ENCODE results near the gene SHISAL2B.
"Not testable (repeated sequence)": the region's sequence is repeated elsewhere in the genome, so short reads cannot be mapped to it uniquely, and the experiment has no call there.

SHISAL2B gene

GRCh38 chr5:64700765-64701164 is 10.5 kb downstream of the SHISAL2B start:
- no peaks in the 10 kb centered on the region for H3K4me1 ChIP-seq (ENCODE audit: insufficient read depth, poor library complexity, severe bottlenecking)
- peaks cover 5% of the 10 kb centered on the region for H3K9me3 ChIP-seq (ENCODE audit: severe bottlenecking)
- no peak overlapping the region for H3K4me3 ChIP-seq (ENCODE audit: severe bottlenecking)
- no peak overlapping the region for H3K27ac ChIP-seq (ENCODE audit: poor library complexity, severe bottlenecking)
- ATAC-seq (ENCODE audit: low read depth) (no peak), DNase-seq (ENCODE audit: low spot score) (no peak)
- no peaks in the 10 kb centered on the region for H3K36me3 ChIP-seq (ENCODE audit: low read depth)
- no peaks in the 10 kb centered on the region for H3K27me3 ChIP-seq (ENCODE audit: insufficient read depth, poor library complexity, severe bottlenecking)
- no peak for TF ChIP-seq CTCF (IDR thresholded peaks at IDR 0.05; ENCODE audit: poor library complexity, severe bottlenecking)

- ATAC-seq (ENCODE audit: low read depth); H3K27ac ChIP-seq (ENCODE audit: poor library complexity, severe bottlenecking): not testable (repeated sequence)
Observed at GRCh38 chr5:64706074-64706473, 15.8 kb downstream of the SHISAL2B start.

GRCh38 chr5:64707191-64707590 is 16.9 kb downstream of the SHISAL2B start:
- TF ChIP-seq CTCF (IDR thresholded peaks at IDR 0.05; ENCODE audit: poor library complexity, severe bottlenecking), result no peak
- DNase-seq (ENCODE audit: low spot score), result no peak
- Histone ChIP-seq H3K4me1 (ENCODE audit: insufficient read depth, poor library complexity, severe bottlenecking) (no peaks in the 10 kb centered on the region), H3K27me3 (ENCODE audit: insufficient read depth, poor library complexity, severe bottlenecking) (no peaks in the 10 kb centered on the region), H3K4me3 (ENCODE audit: severe bottlenecking) (no peak overlapping the region), H3K36me3 (ENCODE audit: low read depth) (no peaks in the 10 kb centered on the region), H3K27ac (ENCODE audit: poor library complexity, severe bottlenecking) (no peak overlapping the region), H3K9me3 (ENCODE audit: severe bottlenecking) (no peaks in the 10 kb centered on the region)
- ATAC-seq (ENCODE audit: low read depth), result no peak

More at GRCh38 chr5:64706074-64706473, 15.8 kb downstream of the SHISAL2B start:
- H3K36me3 ChIP-seq (ENCODE audit: low read depth); H3K9me3 ChIP-seq (ENCODE audit: severe bottlenecking); H3K4me3 ChIP-seq (ENCODE audit: severe bottlenecking); DNase-seq (ENCODE audit: low spot score); H3K4me1 ChIP-seq (ENCODE audit: insufficient read depth, poor library complexity, severe bottlenecking); H3K27me3 ChIP-seq (ENCODE audit: insufficient read depth, poor library complexity, severe bottlenecking): not testable (repeated sequence)

GRCh38 chr5:64714495-64714894 is 24.2 kb downstream of the SHISAL2B start:
- not testable (repeated sequence) for H3K36me3 ChIP-seq (ENCODE audit: low read depth); ATAC-seq (ENCODE audit: low read depth); DNase-seq (ENCODE audit: low spot score); H3K9me3 ChIP-seq (ENCODE audit: severe bottlenecking); H3K27me3 ChIP-seq (ENCODE audit: insufficient read depth, poor library complexity, severe bottlenecking); H3K4me1 ChIP-seq (ENCODE audit: insufficient read depth, poor library complexity, severe bottlenecking)
- Histone ChIP-seq H3K27ac (ENCODE audit: poor library complexity, severe bottlenecking) (peak overlapping the region; percentile 56), H3K4me3 (ENCODE audit: severe bottlenecking) (peak overlapping the region; percentile 33)
- peak; percentile 7 for TF ChIP-seq CTCF (IDR thresholded peaks at IDR 0.05; ENCODE audit: poor library complexity, severe bottlenecking)

GRCh38 chr5:64722588-64722987 is 32.3 kb downstream of the SHISAL2B start:
- TF ChIP-seq CTCF (IDR thresholded peaks at IDR 0.05; ENCODE audit: poor library complexity, severe bottlenecking), result no peak
- no peaks in the 10 kb centered on the region for H3K9me3 ChIP-seq (ENCODE audit: severe bottlenecking)
- peaks cover 63% of the 10 kb centered on the region for H3K36me3 ChIP-seq (ENCODE audit: low read depth)
- no peak overlapping the region for H3K4me3 ChIP-seq (ENCODE audit: severe bottlenecking)
- no peaks in the 10 kb centered on the region for H3K4me1 ChIP-seq (ENCODE audit: insufficient read depth, poor library complexity, severe bottlenecking)
- H3K27me3 ChIP-seq (ENCODE audit: insufficient read depth, poor library complexity, severe bottlenecking), result no peaks in the 10 kb centered on the region
- H3K27ac ChIP-seq (ENCODE audit: poor library complexity, severe bottlenecking), result no peak overlapping the region
- DNase-seq (ENCODE audit: low spot score), result no peak
- ATAC-seq (ENCODE audit: low read depth), result no peak

All from RWPE2 (cell line).